GM18909 (cell line): ENCODE measurements around the gene GALNT1.
A peak's percentile ranks its signal among the peaks of the same experiment; 100 is the strongest.
"Not testable (repeated sequence)": the region's sequence is repeated elsewhere in the genome, so short reads cannot be mapped to it uniquely, and the experiment has no call there.

Experiments
- ATAC-seq: cut with Tn5 transposase; IDR thresholded peaks from one replicate; pipeline ENCODE4 v1.9.1; 2021; ENCODE audit warnings: mild to moderate bottlenecking; ENCODE audit not compliant: unreplicated experiment, poor library complexity

The GALNT1 gene

GRCh38 chr18:35581546-35581897, at the start of gene GALNT1:
TSS of gene GALNT1 (plus strand) at chr18:35581740. CDS start at chr18:35654663, 72,923 bp downstream.
- no peak for ATAC-seq

GRCh38 chr18:35533916-35534405, 47.6 kb upstream of the GALNT1 start:
- ATAC-seq: no peak

GRCh38 chr18:35535297-35535696, 46.2 kb upstream of the GALNT1 start:
- no peak for ATAC-seq

- ATAC-seq: no peak
Observed at GRCh38 chr18:35542356-35542755, 39.2 kb upstream of the GALNT1 start.

GRCh38 chr18:35547008-35547605, 34.4 kb upstream of the GALNT1 start:
- peak; percentile 71 for ATAC-seq

- no peak for ATAC-seq
Observed at GRCh38 chr18:35549564-35549963, 32.0 kb upstream of the GALNT1 start.

GRCh38 chr18:35553300-35553699, 28.2 kb upstream of the GALNT1 start:
- ATAC-seq: no peak

- not testable (repeated sequence) for ATAC-seq
Observed at GRCh38 chr18:35555538-35555937, 26.0 kb upstream of the GALNT1 start.

GRCh38 chr18:35559867-35560266, 21.7 kb upstream of the GALNT1 start:
- ATAC-seq: no peak

- peak; percentile 86 for ATAC-seq
Observed at GRCh38 chr18:35564795-35565453, 16.6 kb upstream of the GALNT1 start.

GRCh38 chr18:35566019-35566418, 15.5 kb upstream of the GALNT1 start:
- no peak for ATAC-seq

GRCh38 chr18:35570182-35570581, 11.4 kb upstream of the GALNT1 start:
- no peak for ATAC-seq

- ATAC-seq: no peak
Observed at GRCh38 chr18:35571138-35571537, 10.4 kb upstream of the GALNT1 start.

GRCh38 chr18:35572644-35573043, 8.9 kb upstream of the GALNT1 start:
- ATAC-seq: no peak

GRCh38 chr18:35573531-35573930, 8.0 kb upstream of the GALNT1 start:
- ATAC-seq: peak; percentile 40

- ATAC-seq: not testable (repeated sequence)
Observed at GRCh38 chr18:35576240-35576845, 5.2 kb upstream of the GALNT1 start.

- peak; percentile 63 for ATAC-seq
Observed at GRCh38 chr18:35577045-35577848, 4.3 kb upstream of the GALNT1 start.

GRCh38 chr18:35578481-35578880, 3.1 kb upstream of the GALNT1 start:
- no peak for ATAC-seq

GRCh38 chr18:35578936-35579335, 2.6 kb upstream of the GALNT1 start:
- ATAC-seq: no peak

GRCh38 chr18:35580701-35581539, 620 bp upstream of the GALNT1 start:
- peak; percentile 40 for ATAC-seq
